Measurements from ENCODE around the gene STK32C. TPM values are rescaled to one million over a fixed set of nuclear protein-coding genes. Genes with fewer than 3 reads are reported as not detected.

STK32C gene
- total RNA-seq, 1 experiment from 2014 or later: 13.9 TPM

DNA sequence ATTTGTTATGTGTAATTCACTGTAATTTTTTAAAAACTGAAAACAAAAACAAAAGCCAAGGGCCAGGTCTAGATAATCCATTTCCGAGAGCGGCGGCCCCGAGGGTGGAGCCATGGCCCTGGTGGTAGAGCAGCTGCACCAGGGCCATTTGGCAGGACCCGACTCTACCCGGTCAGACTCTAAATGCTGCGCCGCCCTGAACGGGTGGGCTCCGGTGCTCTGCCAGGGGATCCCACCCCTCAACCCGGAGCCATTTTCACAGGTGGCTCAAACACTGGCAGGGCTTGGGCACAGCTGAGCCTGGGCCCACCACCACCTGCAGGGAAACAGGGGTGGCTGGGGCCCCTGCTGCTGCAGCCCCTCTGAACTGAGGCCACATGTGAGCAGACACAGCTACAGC is 64.1 kb downstream of the STK32C start:
- Histone ChIP-seq H3K9me2 (ENCODE audit: insufficient read depth) (no peaks in the 10 kb centered on the region), H3K9me3 (ENCODE audit: insufficient read depth, low read depth) (no peaks in the 10 kb centered on the region), H3F3A (ENCODE audit: insufficient read depth, low read depth) (no peaks in the 10 kb centered on the region), H3K79me2 (ENCODE audit: low read depth) (no peaks in the 10 kb centered on the region), H2AFZ (no peak overlapping the region), H3K4me2 (no peak overlapping the region), H3K36me3 (ENCODE audit: low read depth) (no peaks in the 10 kb centered on the region), H3K27me3 (ENCODE audit: insufficient read depth, low read depth) (no peaks in the 10 kb centered on the region), H3K4me3 (no peak overlapping the region), H3K4me1 (replicated peaks; ENCODE audit: insufficient read depth) (no peaks in the 10 kb centered on the region), H3K27ac (no peak overlapping the region), H4K20me1 (ENCODE audit: insufficient read depth) (no peaks in the 10 kb centered on the region)
- intact Hi-C loops (cut with micrococcal nuclease; ENCODE audit: unreplicated experiment): no loop called here
- no TSS peak for BruUV-seq (replicated peaks)
- no peak for DNase-seq
- TF ChIP-seq EZH2 (IDR thresholded peaks at IDR 0.05; ENCODE audit: low read depth): no peak
- TF ChIP-seq, protein P1, sequence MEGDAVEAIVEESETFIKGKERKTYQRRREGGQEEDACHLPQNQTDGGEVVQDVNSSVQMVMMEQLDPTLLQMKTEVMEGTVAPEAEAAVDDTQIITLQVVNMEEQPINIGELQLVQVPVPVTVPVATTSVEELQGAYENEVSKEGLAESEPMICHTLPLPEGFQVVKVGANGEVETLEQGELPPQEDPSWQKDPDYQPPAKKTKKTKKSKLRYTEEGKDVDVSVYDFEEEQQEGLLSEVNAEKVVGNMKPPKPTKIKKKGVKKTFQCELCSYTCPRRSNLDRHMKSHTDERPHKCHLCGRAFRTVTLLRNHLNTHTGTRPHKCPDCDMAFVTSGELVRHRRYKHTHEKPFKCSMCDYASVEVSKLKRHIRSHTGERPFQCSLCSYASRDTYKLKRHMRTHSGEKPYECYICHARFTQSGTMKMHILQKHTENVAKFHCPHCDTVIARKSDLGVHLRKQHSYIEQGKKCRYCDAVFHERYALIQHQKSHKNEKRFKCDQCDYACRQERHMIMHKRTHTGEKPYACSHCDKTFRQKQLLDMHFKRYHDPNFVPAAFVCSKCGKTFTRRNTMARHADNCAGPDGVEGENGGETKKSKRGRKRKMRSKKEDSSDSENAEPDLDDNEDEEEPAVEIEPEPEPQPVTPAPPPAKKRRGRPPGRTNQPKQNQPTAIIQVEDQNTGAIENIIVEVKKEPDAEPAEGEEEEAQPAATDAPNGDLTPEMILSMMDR (conservative IDR thresholded peaks at IDR 0.05): no peak
- ChIA-PET POLR2A (ENCODE audit: unreplicated experiment) (no interaction called here), CTCF (no interaction called here)

DNA sequence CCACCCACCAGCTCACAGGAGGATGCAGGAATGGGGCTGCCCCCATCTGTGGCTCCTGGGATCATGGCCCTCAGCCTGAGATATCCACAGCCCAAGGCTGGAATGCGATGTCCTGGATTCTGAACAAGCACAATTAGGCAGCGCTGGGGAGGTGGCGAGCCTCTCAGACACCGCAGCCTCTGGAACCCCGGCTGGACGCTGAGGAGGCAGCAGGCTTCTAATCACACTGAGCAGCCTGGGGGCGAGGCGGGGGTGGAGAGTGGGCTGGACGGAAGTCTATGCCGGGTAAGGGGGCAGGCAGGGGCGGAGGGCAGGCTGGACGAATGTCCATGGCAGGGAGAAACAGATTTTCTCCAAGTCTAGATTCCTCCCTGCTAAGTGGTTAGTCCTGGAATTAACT is 64.6 kb downstream of the STK32C start:
- Histone ChIP-seq H3K4me2 (no peak overlapping the region), H3K36me3 (ENCODE audit: low read depth) (no peaks in the 10 kb centered on the region), H2AFZ (no peak overlapping the region), H3K79me2 (ENCODE audit: low read depth) (no peaks in the 10 kb centered on the region), H3K9me2 (ENCODE audit: insufficient read depth) (no peaks in the 10 kb centered on the region), H3K27me3 (ENCODE audit: insufficient read depth, low read depth) (no peaks in the 10 kb centered on the region), H3K9me3 (ENCODE audit: insufficient read depth, low read depth) (no peaks in the 10 kb centered on the region), H3F3A (ENCODE audit: insufficient read depth, low read depth) (no peaks in the 10 kb centered on the region), H4K20me1 (ENCODE audit: insufficient read depth) (no peaks in the 10 kb centered on the region), H3K27ac (no peak overlapping the region), H3K4me1 (replicated peaks; ENCODE audit: insufficient read depth) (no peaks in the 10 kb centered on the region), H3K4me3 (no peak overlapping the region)
- ChIA-PET POLR2A (ENCODE audit: unreplicated experiment) (no interaction called here), CTCF (no interaction called here)
- intact Hi-C loops (cut with micrococcal nuclease; ENCODE audit: unreplicated experiment): no loop called here
- no peak for DNase-seq
- TF ChIP-seq, protein P1 (conservative IDR thresholded peaks at IDR 0.05): no peak
- TF ChIP-seq EZH2 (IDR thresholded peaks at IDR 0.05; ENCODE audit: low read depth): no peak
- no TSS peak for BruUV-seq (replicated peaks)

DNA sequence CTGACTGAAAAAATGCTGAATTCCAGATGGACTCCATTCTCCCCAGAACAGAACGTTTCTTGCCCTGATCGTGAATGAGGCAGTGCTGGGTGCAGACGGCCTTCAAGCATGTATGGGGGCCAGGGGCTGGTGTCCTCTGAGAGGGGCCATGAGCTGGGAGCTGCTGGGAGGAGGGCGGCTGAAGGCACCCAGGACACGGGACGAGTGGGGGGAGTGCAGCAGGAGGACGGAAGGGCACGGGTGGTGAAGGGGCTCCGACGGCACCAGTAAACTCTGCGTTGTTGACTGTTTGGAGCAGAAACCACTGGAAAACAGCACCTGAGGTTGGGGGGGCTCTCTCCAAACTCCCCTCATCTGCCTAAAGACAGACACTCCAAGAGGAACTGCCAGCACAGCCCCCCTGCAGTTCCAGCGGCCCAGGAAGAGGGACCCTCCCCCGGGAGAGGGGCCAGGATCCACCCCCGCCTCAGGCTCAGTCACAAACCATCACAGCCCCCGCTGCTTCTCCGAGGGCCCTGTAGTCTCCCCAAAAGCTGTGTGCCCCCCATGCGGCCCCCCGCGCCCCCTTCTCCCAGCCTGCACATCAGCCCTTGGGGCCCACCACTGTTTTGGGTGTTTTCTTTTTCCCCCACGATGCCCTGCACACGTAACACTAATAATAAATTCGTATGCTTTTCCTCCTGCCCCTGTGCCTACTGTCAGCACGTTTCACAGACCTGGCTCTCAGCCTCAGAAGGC is 65.5 kb downstream of the STK32C start:
- no peak for DNase-seq
- POLR2A ChIA-PET (ENCODE audit: unreplicated experiment): no interaction called here
- Histone ChIP-seq H3K9me2 (ENCODE audit: insufficient read depth) (no peaks in the 10 kb centered on the region), H3F3A (ENCODE audit: insufficient read depth, low read depth) (no peaks in the 10 kb centered on the region), H3K27me3 (ENCODE audit: insufficient read depth, low read depth) (no peaks in the 10 kb centered on the region), H3K4me1 (replicated peaks; ENCODE audit: insufficient read depth) (no peaks in the 10 kb centered on the region), H4K20me1 (ENCODE audit: insufficient read depth) (no peaks in the 10 kb centered on the region), H3K27ac (no peak overlapping the region), H2AFZ (no peak overlapping the region), H3K4me3 (no peak overlapping the region), H3K4me2 (no peak overlapping the region), H3K9me3 (ENCODE audit: insufficient read depth, low read depth) (no peaks in the 10 kb centered on the region), H3K79me2 (ENCODE audit: low read depth) (no peaks in the 10 kb centered on the region), H3K36me3 (ENCODE audit: low read depth) (no peaks in the 10 kb centered on the region)
- intact Hi-C loops (cut with micrococcal nuclease; ENCODE audit: unreplicated experiment): no loop called here
- TF ChIP-seq, protein P1 (conservative IDR thresholded peaks at IDR 0.05): no peak
- TF ChIP-seq EZH2 (IDR thresholded peaks at IDR 0.05; ENCODE audit: low read depth): no peak
- CTCF ChIA-PET: no interaction called here
- no TSS peak for BruUV-seq (replicated peaks)
